HepG2 (cell line): ENCODE measurements around the gene UBXN2A. TPM values are rescaled to one million over a fixed set of nuclear protein-coding genes. Genes with fewer than 3 reads are reported as not detected.

Experiments
- ATF1 ChIP-seq: IDR thresholded peaks from 2 replicates; pipeline ENCODE4 v1.6.1; 2016; ENCODE audit warnings: mild to moderate bottlenecking, control low read depth
- BHLHE40 ChIP-seq: IDR thresholded peaks from 2 replicates; pipeline ENCODE4 v1.6.1; 2011; ENCODE audit warnings: low read length, improper control_type of control experiment
- FOXJ3 ChIP-seq: sonication (generic); formaldehyde crosslinking; IDR thresholded peaks from 2 replicates; pipeline ENCODE4 v1.4.0; 2020; ENCODE audit warnings: missing genetic modification reagents, mild to moderate bottlenecking, borderline replicate concordance
- GTF2F1 ChIP-seq: fragments of 150-350 bp; IDR thresholded peaks from 2 replicates; pipeline ENCODE4 v1.6.1; 2014; ENCODE audit warnings: low read length
- HNRNPH1 ChIP-seq: fragments of 200-400 bp; formaldehyde crosslinking; optimal IDR thresholded peaks from 2 replicates; pipeline ENCODE3; 2017; ENCODE audit warnings: mild to moderate bottlenecking, low read depth, low read length
- KDM6A ChIP-seq: IDR thresholded peaks from 2 replicates; pipeline ENCODE4 v1.6.1; 2016; ENCODE audit warnings: low read depth
- KLF11 ChIP-seq: IDR thresholded peaks from 2 replicates; pipeline ENCODE4 v1.6.1; 2016; ENCODE audit warnings: missing compliant biosample characterization
- MZF1 ChIP-seq: sonication (generic); formaldehyde crosslinking; IDR thresholded peaks from 2 replicates; pipeline ENCODE4 v1.8.1; 2023; ENCODE audit warnings: mild to moderate bottlenecking, missing genetic modification reagents, borderline replicate concordance
- REPIN1 ChIP-seq: sonication (generic); formaldehyde crosslinking; IDR thresholded peaks from 2 replicates; pipeline ENCODE4 v1.8.0; 2022; ENCODE audit warnings: missing genetic modification reagents, low read depth, mild to moderate bottlenecking, borderline replicate concordance
- SIX4 ChIP-seq: sonication (generic); formaldehyde crosslinking; IDR thresholded peaks from 2 replicates; pipeline ENCODE4 v1.4.0; 2020; ENCODE audit warnings: missing genetic modification reagents
- SOX6 ChIP-seq, 2 experiments: fragments of 450-650 bp in 1 of 2; sonication (generic) in 1 of 2; formaldehyde crosslinking in 1 of 2; IDR thresholded peaks; 2 replicates each; pipeline versions ENCODE4 v1.4.0 to v1.6.1; 2017 to 2020; ENCODE audit warnings: antibody characterized with exemption in 1 of 2, mild to moderate bottlenecking in 1 of 2, missing genetic modification reagents in 1 of 2
- SP2 ChIP-seq: sonication (generic); formaldehyde crosslinking; IDR thresholded peaks from 2 replicates; pipeline ENCODE4 v1.5.1; 2020; ENCODE audit warnings: mild to moderate bottlenecking, missing genetic modification reagents
- THAP8 ChIP-seq: sonication (generic); formaldehyde crosslinking; IDR thresholded peaks from 2 replicates; pipeline ENCODE4 v1.5.1; 2020; ENCODE audit warnings: missing genetic modification reagents, mild to moderate bottlenecking, borderline replicate concordance
- THRA ChIP-seq: sonication (generic); formaldehyde crosslinking; IDR thresholded peaks from 2 replicates; pipeline ENCODE4 v1.4.0; 2020; ENCODE audit warnings: missing genetic modification reagents, borderline replicate concordance
- ZNF331 ChIP-seq: sonication (generic); formaldehyde crosslinking; IDR thresholded peaks from 2 replicates; pipeline ENCODE4 v1.4.0; 2020; ENCODE audit warnings: missing genetic modification reagents
- ZNF574 ChIP-seq: sonication (generic); formaldehyde crosslinking; IDR thresholded peaks from 2 replicates; pipeline ENCODE4 v1.4.0; 2020; ENCODE audit warnings: missing genetic modification reagents
- ZNF703 ChIP-seq: sonication (generic); formaldehyde crosslinking; IDR thresholded peaks from 2 replicates; pipeline ENCODE4 v1.5.1; 2020; ENCODE audit warnings: missing genetic modification reagents, mild to moderate bottlenecking, moderate library complexity, borderline replicate concordance
- ZNF773 ChIP-seq: sonication (generic); formaldehyde crosslinking; IDR thresholded peaks from 2 replicates; pipeline ENCODE4 v1.4.0; 2020; ENCODE audit warnings: missing genetic modification reagents, borderline replicate concordance
- ZNF776 ChIP-seq: sonication (generic); formaldehyde crosslinking; IDR thresholded peaks from 2 replicates; pipeline ENCODE4 v1.4.0; 2020; ENCODE audit warnings: mild to moderate bottlenecking, missing genetic modification reagents
- ZNF816 ChIP-seq: sonication (generic); formaldehyde crosslinking; IDR thresholded peaks from 2 replicates; pipeline ENCODE4 v1.8.0; 2022; ENCODE audit warnings: missing genetic modification reagents, mild to moderate bottlenecking, borderline replicate concordance
- polyA plus RNA-seq, 8 experiments: library from polyadenylated mRNA; depleted of rRNA in 3 of 8; stranded (reverse) in 7 of 8; unstranded in 1 of 8; fragments of >200 nt; fragmentation: Illumina TruSeq in 4 of 8; extraction: Trizol in 4 of 8; gene quantifications; 2 replicates each; pipeline versions ENCODE4 v1.2.1 to v1.2.3, GENCODE V29; 2011 to 2016; ENCODE audit warnings: low read depth in 4 of 8, missing spikeins in 1 of 8, mixed read lengths in 1 of 8; ENCODE audit not compliant: insufficient read depth in 1 of 8
- total RNA-seq, 5 experiments: library from RNA; depleted of rRNA; stranded (reverse); fragments of >200 nt; fragmentation: Illumina TruSeq; extraction: Trizol; gene quantifications; 2 replicates each; pipeline ENCODE4 v1.2.3, GENCODE V29; 2016; ENCODE audit warnings: low read depth in 1 of 5
- TF ChIP-seq, protein P1 (sequence below): sonication (generic); formaldehyde crosslinking; IDR thresholded peaks from 2 replicates; pipeline ENCODE4 v1.9.0; 2021; ENCODE audit warnings: missing genetic modification reagents, borderline replicate concordance

Gene UBXN2A
- total and polyA plus RNA-seq, 2 of the 13 experiments (the other 11 are each of a cell fraction or from before 2014, with no cell fraction given): 8.3 to 20.9 TPM

DNA sequence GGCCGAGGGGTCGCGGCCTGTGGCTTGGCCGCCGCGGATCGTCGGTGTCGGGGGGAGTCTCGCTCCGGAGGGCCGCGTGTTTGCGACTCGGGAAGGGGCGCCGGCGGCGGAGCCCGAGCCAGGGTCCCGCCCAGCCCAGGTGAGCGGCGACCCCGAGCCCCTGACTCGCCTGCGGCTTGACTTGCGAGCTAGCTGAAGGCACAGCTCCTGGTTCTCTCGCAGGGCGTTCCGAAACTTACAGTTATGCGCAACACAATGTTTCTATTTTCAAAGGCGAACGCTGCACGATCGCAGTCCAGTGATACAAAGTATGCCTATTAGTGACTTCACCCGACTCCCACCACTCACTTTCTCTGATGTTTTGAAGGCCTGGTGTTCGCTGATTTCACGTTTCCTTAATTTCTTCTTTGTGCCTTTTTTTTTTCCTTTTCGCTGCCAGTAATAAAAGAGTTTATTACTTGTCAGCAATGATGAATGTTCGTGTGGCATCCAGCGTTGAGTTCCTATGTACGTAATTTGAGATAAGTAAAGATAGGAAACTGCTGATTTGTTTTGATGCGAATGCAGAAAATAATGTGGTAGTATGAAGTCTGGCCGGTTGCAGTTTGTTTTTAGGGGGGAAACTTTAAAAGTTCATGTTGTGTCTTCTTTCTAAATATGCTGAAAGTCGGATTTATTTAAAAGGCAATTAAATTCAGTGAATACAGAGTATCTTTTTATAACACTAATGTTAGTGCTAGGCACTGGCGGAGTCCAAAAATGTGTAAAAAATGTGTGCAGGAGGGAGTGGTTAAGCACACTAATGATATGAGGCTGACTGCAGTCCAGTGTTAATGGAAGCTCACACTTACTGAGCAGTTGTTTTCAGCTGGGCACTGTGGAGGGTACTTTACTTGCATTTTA is 706 bp downstream of the UBXN2A start (continued):
- TF ChIP-seq THRA (CRISPR knock-in tag): no peak
- no peak for TF ChIP-seq SP2
- 0 out of 2 replicates have a peak, but pooled peaks have one; percentile 37 for TF ChIP-seq ZNF776 (CRISPR knock-in tag)
- TF ChIP-seq BHLHE40: no peak
- TF ChIP-seq THAP8 (CRISPR knock-in tag): 0 out of 2 replicates have a peak, but pooled peaks have one; percentile 59
- no peak for TF ChIP-seq KDM6A (CRISPR knock-in tag)
- TF ChIP-seq ZNF773 (CRISPR knock-in tag): 0 out of 2 replicates have a peak, but pooled peaks have one; percentile 57
- no peak for TF ChIP-seq HNRNPH1
- no peak for TF ChIP-seq SOX6 (IDR thresholded peaks at IDR 0.05)
- TF ChIP-seq SOX6 (CRISPR knock-in tag; IDR thresholded peaks at IDR 0.05): peak; percentile 35; the same call in 1 of the 2 replicates
- TF ChIP-seq REPIN1 (CRISPR knock-in tag): no peak; the same call in 1 of the 2 replicates
- no peak for TF ChIP-seq ZNF703 (CRISPR knock-in tag)
- TF ChIP-seq ZNF574: no peak
- peak; percentile 31; the same call in 1 of the 2 replicates for TF ChIP-seq ZNF331 (CRISPR knock-in tag)
- TF ChIP-seq ATF1 (CRISPR knock-in tag): no peak
- no peak for TF ChIP-seq GTF2F1
- TF ChIP-seq MZF1: no peak
- TF ChIP-seq, protein P1, sequence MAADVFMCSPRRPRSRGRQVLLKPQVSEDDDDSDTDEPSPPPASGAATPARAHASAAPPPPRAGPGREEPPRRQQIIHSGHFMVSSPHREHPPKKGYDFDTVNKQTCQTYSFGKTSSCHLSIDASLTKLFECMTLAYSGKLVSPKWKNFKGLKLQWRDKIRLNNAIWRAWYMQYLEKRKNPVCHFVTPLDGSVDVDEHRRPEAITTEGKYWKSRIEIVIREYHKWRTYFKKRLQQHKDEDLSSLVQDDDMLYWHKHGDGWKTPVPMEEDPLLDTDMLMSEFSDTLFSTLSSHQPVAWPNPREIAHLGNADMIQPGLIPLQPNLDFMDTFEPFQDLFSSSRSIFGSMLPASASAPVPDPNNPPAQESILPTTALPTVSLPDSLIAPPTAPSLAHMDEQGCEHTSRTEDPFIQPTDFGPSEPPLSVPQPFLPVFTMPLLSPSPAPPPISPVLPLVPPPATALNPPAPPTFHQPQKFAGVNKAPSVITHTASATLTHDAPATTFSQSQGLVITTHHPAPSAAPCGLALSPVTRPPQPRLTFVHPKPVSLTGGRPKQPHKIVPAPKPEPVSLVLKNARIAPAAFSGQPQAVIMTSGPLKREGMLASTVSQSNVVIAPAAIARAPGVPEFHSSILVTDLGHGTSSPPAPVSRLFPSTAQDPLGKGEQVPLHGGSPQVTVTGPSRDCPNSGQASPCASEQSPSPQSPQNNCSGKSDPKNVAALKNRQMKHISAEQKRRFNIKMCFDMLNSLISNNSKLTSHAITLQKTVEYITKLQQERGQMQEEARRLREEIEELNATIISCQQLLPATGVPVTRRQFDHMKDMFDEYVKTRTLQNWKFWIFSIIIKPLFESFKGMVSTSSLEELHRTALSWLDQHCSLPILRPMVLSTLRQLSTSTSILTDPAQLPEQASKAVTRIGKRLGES: no peak; the same call in 1 of the 2 replicates
- TF ChIP-seq KLF11: no peak
- no peak; the same call in 1 of the 2 replicates for TF ChIP-seq FOXJ3 (CRISPR knock-in tag)
- no peak for TF ChIP-seq SIX4 (CRISPR knock-in tag)
- peak; percentile 62; the same call in 1 of the 2 replicates for TF ChIP-seq ZNF816
